Kidney capillary endothelial cell (primary cell): Measurements from ENCODE around the gene PKIB.
"Not testable (repeated sequence)": the region's sequence is repeated elsewhere in the genome, so short reads cannot be mapped to it uniquely, and the experiment has no call there.

Source experiments
- DNase-seq: peaks from one replicate; pipeline ENCODE4 v3.0.0-alpha.2; 2018; ENCODE audit warnings: low spot score

PKIB gene

DNA sequence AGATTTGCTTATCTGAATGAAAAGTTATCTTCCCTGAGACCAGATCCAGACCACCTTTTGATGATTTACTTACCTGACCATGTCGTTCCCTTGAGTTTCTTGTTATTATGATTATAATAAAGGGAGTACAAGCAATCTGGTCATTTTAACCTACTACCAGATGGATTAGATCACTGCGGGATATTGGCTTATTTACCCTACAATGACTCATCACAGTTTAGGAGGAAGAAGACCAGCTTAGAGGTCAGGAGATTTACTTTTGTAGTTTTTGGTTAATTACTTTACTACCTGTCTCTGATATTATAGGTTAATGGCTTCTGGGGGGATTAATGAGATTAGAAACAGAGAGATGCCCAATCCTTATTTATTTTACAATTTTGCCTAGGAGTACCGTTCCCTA lies 10.7 kb downstream of the PKIB start:
- no peak for DNase-seq

DNA sequence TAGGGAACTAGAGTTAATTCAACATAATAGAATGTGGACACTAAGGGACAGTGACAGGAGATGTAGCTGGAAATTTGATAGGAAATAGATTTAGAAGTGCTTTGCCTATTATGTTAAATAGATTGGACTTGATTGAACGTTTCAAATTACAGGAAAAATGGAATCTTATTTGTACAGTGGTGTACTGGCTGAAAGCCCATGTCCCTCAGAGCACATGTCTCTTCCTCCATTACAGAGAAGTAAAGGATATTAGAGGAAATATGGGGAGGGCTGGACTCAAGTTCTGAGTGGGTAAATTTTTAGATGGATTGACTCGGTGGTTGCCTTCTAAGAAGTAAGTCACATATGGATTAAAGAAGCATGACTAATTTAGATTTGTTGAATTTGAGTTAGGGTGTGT lies 11.4 kb downstream of the PKIB start:
- no peak for DNase-seq

DNA sequence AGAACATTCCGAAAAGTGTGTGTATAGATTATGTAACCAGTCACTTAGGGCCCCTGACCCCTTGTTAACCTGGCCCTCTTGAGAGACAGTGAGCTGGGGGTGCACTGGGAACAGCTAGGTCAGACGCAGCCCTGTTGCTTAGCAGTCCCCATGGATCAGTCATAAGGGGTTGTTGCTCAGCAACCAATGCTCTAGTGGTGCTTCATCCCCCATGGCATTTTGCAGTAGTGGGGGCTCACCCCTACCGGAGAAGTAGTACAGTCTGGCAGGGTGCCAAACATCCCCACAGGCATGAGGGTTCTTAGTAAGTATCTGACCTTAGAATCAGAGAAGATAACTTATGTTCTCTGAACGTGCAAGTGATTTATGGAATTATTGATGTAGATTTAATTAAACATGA lies 12.3 kb downstream of the PKIB start:
- no peak for DNase-seq

DNA sequence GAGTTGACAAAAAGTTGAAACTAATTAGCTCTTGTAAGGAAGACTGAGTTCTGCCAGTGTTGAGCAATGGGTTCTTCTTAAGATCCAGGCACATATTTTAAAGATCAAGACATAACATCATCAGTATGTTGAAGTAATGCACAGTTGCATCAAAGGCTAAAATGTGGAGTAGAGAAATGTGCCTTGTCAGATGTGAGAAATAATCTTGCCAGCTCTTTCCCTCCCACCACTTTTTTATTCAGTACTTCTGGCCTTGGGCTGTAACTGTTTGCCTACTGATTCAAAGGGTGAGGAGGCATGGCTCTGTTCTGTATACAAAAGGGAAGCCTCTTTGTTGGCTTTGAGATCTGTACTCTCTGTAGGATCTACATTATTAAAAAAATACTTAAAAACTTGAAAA lies 13.1 kb downstream of the PKIB start:
- no peak for DNase-seq

DNA sequence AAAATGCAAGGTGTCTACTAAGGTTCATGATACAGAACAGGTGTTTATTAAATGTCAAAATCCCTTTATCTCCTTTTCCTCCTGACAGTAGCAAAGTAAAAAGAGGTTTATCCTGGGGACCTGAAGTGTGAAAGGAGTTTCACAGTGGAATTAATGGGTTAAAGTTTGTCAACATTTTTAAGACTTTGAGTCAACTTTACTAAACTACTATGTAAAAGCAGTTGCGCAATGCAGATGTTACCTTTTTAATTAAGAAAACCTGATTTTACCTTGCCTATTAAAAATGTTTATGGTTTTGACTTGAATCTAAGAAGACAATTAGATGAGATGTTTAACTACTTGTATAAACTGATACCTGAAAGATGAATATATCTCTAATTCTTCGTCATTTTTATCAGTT lies 14.6 kb downstream of the PKIB start:
- no peak for DNase-seq

DNA sequence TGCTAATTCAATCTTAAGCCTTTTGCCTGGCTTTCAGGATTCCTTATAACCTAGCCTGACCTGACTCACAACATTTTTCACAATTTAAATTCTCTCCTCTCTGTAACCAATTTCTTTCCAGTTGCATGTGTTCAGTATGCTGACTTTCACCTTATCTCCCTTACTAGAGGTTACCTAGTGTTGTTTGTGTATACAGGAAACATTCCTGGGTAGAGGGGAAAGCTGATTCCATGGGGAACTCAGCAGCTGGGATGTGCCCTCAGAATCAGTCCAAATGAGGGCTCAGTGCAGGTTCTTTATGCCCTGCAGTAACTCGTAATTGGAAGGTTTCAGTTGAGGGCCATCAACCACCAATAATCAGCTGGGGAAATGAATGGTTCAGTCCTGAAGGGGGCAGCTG lies 18.5 kb downstream of the PKIB start:
- no peak for DNase-seq

DNA sequence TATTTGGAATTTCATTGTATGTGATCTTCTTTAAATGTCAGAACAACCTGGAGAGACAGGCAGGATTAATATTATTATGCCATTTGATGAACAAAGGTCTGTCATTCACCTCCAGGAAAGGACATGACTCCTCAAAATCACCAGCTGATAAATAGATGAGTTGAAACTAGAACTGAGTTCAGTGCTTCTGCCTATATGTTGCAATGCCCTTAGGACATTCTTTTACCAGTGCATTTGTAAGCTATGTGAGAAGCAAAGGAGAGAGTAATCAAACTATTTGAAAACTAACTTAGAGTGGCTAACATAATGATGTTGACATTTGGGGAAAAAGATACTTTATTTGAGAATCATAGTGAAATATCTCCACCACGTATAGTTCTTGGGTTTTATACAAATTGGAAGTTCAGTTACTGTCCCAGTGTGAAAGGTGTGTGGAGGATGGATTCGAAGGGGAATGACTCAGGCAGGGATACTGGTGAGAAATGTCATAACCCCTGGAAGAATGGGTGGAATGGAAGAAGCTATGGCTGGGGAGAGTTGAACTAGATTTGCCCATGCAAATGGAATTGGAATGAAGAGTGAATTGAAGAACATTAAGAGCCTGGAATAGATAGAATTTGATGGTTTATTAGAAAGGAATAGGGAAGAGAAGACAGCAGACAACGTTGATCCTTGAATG lies 21.5 kb downstream of the PKIB start:
- DNase-seq, result no peak

DNA sequence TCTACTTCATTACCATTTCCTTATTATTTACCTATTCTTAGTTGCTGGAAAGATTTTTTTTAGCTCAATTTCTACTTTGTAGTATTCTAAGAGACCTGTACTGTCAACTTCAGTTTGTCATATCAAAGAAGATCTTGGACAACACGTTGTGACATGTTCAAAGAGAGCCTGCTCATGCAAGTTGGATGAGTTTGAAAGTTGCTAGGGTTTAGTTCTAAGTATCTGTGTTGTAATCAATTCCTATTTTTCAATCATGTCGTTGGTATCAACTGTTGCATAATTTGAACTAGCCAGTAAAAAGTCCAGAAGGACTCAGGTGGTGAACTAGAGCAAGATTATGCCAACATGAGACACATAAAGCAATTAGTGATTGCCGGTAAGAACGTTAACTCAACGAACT lies 30.2 kb downstream of the PKIB start:
- DNase-seq, result no peak

DNA sequence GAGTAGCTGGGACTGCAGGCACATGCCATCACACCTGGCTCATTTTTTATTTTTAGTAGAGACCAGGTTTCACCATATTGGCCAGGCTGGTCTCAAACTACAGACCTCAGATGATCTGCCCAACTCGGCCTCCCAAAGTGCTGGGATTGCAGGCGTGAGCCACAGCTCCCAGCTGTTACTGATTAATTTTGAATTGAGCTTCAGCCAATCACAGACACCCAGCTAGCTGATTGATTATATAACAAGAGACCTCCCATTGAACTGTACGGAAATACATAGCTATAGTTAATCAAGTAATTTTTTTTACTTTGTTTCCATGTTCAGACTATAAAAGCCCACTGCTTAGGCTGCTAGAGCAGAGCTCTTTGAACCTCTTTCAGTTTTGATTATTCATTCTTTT lies 31.6 kb downstream of the PKIB start:
- DNase-seq, result no peak

DNA sequence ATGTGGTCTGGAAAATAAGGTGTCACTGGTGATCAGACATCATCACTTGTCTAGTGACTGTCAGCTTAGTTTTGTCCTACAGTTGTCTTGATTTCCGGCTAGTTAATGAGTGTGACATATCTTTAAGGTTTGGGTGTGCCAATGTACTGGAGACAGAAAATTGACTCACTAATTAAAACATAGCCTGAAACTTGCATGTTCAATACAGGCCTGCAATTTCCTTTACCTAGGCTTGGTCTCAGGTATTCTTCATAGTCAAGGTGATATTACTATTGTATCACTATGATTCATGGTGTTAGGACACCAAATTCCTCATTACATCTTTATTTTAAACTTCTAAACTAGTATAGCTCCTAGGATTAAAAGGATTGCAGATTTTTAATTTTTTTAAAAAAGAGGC lies 32.4 kb downstream of the PKIB start:
- DNase-seq, result not testable (repeated sequence)

DNA sequence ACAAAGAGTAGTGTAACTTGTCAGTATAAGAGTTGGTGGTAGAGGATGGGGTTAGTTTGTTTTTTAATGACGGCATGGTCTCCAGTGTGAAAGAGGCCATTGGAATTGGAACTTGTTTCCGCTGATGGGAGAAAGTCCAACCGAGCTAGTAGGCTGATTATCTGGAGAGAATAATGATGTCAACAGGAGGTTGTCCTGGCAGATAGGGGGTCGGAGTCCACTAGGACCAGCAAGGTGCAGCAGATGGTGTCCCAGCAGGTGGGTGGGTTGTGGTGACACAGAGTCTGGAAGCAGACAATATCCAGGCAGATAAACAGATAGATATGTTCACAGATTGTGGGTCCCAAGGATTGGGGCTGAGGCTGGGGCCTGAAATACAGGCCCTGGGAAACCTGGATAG lies 35.1 kb downstream of the PKIB start:
- DNase-seq, result no peak

DNA sequence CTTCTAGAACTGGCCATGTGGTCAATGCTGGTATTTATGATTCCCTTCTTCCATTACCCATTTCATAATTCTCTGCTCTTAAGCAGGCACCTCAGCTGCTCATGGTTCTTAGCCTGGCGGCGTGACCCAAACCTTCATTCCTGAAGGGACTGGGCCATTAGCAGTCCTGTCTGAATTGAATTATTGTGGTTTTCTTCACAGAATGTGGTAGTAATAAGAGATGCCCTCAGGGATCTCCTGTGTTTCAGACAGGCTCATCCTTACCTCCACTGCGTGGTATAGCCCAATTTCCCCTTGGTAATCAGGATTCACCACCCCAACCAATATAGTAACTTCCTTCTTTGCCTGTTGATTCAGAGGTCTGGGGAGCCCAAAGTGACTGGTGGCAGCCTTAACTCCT lies 37.6 kb downstream of the PKIB start:
- DNase-seq, result no peak

DNA sequence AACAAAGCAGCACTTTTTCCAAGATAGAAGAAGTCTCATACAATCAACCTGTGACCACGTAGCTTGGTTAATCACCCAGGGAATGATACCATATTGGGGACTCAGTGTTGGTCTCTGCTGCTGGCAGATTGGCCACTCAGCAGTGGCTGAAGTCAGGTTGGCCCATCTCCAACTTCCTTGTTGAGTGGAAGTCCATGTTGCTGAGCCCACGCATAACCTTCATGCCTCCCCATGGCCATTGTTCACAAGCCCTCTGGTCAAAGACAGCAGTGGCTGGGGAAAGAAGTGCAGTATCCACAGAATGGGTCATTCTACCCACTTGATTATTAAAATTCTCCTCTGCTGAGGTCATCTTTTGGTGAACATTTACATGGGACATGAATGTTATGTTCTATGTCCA lies 38.5 kb downstream of the PKIB start:
- no peak for DNase-seq

DNA sequence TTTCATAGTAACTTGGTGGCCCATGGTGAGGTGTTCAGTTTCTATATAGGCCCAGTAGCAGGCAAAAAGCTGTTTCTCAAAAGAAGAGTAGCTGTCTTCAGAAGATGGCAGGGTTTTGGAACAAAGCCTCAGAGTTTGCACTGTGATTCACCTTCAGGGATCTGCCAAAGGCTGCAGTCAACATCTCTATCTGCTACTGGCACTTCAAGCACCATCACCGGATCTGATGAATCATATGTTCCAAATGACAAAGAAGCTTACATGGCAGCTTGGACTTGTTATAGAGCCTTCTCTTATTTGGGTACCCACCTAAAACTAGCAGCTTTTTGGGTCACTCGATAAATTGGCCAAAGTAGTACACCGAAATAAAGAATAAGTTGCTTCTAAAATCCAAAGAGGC lies 39.5 kb downstream of the PKIB start:
- no peak for DNase-seq

DNA sequence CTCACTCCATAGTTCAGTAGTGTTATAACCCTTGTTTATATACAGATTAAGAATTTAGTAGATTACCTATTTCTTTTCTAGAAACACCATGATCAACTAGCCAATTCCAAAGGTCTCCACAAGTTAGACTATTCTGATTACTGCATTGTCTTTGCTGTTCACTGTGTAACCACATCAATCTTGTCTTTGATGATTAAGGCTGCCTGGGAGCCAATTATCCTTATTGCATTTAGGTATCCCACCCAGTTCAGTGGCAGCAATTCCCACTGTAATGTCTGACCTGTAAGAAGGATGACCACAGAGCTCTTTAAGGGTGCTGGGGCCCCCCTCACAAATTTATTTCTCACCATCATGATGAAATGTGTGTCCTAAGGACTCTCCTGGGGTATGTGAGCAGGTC lies 40.2 kb downstream of the PKIB start:
- no peak for DNase-seq

DNA sequence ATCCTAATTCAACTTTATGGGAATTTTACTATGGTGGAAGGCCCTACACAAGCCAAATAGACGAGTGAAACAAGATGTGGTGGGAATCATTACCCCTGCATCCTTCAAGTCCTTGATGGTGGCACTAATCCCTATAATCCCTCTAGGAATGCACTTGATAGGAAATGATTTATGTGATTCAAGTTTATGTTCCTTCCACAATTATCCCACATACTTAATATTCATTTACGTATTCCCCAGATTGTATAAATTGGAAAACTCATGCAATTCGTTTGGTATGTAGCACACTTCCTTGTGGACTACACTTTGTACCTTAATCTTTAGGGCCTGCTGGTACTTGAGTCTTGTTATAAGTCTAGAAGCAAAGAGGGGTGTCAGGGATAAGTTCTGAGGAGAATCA lies 40.8 kb downstream of the PKIB start:
- DNase-seq, result no peak

DNA sequence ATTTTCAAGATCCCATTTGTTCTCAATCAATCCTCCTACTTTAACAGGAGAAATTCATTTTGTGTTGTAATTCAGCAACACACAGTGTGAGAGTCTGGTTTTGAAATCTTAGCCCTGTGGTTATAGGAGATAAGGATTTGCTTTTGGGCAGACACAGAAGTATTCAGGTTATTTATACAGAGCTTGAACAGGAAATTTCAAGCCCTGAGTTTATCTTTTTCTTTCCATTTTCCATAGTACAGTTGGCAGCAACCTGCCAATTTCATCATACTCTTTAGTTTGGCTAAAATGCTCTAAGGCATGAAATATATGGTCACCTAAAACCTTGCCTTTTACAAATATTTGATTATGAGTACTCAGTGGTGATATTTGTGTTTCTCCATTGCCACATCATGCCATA lies 41.4 kb downstream of the PKIB start:
- no peak for DNase-seq

DNA sequence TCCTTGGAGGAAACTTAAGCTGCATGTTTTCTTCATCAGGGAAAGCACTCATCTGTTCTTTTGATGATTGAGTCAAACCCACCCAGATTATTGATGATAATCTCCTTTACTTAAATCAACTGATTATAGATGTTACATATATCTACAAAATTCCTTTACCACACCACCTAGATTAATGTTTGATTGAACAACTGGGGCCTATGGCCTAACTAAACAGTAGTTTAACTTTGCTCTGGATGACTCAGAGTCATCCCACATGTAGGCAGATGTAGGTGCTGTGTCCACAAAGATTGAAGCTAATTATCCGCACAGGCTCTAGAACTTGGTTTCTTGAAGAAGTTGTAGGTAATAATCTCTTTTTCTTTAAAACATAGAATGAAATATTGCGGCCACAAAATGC lies 42.2 kb downstream of the PKIB start:
- no peak for DNase-seq

DNA sequence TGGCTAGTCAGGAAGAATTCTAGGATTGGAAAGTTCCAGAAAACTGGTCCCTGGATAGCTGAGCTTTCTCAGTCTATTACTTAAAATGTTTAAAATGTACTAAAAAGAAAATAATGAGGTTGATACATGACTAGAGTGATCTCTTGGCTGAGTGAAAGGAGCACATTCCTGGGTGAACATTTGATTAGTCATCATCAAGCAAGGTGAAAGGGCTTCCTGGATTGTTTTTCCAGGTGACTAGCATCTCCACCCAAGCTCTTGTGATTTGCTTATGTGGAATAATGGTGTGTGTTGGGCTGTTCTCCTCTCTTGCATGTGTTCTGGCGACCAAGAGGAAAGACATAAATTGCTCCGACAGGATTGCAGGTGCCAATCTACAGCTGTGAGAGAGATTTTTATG lies 42.9 kb downstream of the PKIB start:
- no peak for DNase-seq

DNA sequence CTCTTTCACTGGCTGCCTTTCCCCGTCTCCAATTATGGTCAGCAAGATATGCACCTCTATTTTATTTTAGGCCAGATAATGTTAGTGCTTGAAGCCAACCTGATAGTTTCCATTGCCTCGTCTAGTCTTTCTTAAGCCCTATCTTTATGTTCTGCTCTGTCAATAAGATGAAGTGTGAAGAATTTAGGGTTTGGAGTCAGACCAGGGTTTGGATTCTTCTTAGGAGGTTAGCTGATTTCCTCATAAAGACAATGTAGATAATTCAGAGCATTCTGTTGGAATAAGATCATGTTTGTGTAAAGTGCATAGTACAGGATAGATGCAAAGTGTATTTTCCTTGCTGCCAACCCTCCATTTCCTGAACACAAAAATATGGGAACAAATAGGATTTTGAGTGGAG lies 43.8 kb downstream of the PKIB start:
- no peak for DNase-seq

DNA sequence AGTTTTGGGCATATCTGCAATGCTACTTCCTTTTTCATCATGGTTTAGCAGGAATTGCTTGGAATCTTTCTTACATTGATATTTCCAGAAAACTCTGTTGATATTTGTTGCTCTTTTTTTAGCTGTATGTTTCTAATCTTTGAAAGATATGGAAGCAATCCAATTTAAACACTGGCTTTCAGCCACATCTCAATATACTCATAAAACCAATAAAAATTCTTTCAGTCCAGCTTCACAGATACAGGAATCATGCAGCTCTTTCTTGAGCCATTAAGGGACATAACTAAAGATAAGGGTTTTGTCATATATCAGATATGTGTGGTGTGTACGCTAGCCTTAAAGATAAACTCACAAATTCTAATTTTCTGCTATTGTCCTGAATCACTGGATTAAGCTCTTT lies 47.4 kb downstream of the PKIB start:
- no peak for DNase-seq

DNA sequence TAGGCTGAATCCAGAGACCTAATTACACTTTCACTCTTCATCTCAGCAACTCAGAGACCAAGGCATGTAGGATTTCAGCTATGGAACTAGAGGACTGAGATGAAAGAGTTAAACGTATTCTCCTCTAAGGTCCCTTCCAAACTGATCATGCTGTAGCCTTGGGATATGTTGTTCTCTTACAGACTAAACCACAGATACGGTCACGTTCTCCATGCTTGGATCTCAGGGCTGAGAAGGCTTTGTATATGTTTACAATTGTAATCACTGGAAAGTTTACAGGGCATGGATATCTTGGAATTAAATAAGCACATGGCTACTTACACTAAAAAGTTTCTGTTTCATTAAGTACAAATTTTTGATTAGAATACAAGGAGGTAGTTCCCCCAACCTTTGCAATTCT lies 50.1 kb downstream of the PKIB start:
- no peak for DNase-seq

DNA sequence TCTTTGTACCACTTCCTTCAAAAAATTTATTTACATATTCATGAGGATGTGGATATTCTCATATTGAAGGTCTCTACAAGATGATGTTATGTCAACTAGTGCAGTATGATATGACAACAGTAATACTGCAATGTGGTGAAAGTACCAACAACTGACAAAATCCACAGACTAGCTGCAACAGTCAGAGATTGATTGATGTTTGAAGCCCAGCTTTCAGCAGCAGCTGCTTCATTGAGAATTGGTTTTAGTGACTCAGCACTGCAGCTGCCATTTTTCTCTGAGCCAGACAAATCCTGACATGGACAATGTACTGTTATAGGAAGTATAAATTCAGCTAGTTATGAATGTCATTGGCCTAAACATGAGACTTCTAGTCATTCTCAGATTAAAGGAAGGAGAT lies 53.8 kb downstream of the PKIB start:
- no peak for DNase-seq

DNA sequence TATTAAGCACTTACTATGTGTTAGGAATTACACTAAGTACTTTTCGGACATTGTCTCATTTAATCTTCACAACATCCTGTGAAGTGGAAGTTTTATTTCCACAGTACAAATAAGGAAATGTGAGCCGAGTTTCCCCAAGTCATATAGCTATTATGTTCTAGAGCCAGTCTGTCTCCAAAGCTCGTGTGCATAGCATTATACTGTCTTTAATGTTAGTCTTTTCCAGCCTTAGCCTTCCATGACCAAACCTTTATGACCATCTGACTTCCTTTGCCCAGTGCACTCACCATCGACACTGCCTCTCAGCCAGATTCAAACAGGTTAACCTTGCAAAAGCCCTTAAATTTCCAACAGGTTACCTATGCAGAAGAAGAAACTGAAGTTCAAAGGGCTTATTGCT lies 55.7 kb downstream of the PKIB start:
- no peak for DNase-seq

DNA sequence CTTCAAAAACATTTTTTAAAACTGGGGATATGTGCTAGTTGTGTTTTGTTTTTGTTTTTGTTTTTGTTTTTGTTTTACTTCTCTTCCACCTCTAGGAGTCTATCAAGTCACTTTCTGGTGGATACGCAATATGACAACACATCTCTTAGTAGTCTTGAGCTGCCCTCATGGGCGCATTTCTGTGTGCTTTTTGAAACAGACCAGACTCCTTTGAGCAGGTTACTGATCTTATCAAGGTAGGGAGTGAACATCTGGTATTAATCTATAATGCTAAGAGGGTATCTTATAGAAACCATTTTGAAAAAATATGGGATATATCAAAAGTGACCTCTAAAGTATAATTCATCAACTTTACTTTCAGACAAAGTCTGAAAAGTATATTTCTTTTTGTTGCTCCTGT lies 56.2 kb downstream of the PKIB start:
- DNase-seq, result no peak
